ENCODE results near the gene SLFN11.
"Not testable (repeated sequence)": the region's sequence is repeated elsewhere in the genome, so short reads cannot be mapped to it uniquely, and the experiment has no call there.

SLFN11 gene

GRCh38 chr17:35352284-35352683, 21.1 kb downstream of the SLFN11 start:
- no peak for DNase-seq

DNA sequence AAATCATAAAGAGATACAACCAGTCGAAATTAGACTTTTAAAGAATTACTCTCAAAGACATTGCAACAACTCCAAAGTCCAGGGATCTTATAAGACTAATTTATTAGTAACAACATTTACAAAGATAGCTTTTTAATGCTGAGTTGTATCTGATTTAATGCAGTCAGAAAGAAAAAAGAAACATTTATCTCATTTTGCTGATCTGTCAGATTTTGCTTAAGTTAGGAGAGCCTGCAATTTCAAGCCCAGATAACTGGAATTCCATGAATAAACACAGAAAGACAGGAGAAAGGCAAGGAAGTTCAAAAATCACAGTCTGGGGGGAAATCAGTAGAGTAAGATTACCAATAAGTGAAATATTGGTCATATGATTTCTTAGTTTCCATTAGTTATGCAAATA, 22.9 kb downstream of the SLFN11 start:
- DNase-seq: no peak

GRCh38 chr17:35345926-35346771, 27.3 kb downstream of the SLFN11 start:
- no peak for DNase-seq

GRCh38 chr17:35345445-35345925, 27.9 kb downstream of the SLFN11 start:
- DNase-seq: no peak

DNA sequence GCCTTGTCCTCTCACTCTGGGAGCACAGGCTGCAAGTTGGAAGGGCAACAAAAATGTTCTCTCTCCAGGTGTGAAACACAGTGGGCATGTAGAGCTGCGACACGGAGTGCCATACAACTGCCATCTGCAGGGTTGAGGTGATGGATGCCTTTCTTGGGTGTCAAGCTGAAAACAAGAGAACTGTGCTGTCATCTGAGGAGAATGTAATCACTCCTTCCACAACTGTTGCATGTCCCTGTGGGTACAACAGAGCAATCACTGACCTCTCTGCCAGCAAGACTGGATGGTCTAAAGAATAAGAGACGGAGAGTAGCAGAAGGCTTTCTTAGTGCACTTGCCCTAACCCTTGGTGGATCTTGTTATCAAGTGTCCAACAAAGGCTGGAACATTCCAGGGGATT, 29.2 kb downstream of the SLFN11 start:
- no peak for DNase-seq

GRCh38 chr17:35342276-35342675, 31.1 kb downstream of the SLFN11 start:
- no peak for DNase-seq

DNA sequence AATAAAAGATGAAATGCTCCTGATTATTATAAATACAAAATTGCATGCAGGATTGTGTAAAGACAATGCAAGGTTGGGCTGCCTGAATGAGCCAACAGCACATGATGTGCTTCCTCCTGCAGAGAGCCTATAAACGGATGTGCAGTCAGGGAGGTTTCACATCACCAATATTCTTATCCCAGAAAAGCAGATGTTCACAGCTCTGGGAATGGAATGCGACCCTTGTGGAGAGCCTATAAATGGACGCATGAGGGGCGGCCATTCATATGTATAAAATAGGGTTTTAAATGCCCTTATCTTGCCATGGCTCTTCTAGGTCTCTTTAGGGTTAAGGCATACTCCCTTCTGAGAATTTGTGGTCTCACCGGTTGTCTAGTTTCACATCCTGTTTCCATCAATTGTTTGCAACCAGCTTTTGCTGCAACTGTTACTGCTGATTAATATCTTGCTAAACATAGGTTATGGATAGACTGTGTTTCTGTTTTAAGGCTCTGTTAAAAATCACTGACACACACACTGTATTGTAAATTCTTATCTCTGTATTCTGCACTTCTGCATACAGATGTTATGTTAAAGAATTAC, 31.9 kb downstream of the SLFN11 start:
- DNase-seq: no peak

DNA sequence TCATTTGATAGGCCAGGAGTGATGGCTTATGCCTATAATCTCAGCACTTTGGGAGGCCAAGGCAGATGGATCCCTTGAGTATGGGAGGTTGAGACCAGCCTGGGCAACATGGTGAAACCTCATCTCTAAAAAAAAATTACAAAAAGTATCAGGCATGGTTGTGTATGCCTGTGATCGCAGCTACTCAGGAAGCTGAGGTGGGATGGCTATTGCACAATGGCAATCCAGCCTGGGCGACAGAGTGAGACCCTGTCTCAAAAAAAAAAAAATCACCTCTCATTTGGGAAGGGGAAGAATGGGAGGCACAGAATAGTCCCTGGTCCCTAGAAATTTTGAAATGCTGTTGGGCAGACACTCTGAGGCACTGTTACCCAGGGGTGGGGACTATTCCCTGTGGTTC, 35.2 kb downstream of the SLFN11 start:
- no peak for DNase-seq

- no peak for DNase-seq
These were observed 36.1 kb downstream of the SLFN11 start for GRCh38 chr17:35337364-35337763.

- not testable (repeated sequence) for DNase-seq
These were observed 39.8 kb downstream of the SLFN11 start for GRCh38 chr17:35333578-35333977.

DNA sequence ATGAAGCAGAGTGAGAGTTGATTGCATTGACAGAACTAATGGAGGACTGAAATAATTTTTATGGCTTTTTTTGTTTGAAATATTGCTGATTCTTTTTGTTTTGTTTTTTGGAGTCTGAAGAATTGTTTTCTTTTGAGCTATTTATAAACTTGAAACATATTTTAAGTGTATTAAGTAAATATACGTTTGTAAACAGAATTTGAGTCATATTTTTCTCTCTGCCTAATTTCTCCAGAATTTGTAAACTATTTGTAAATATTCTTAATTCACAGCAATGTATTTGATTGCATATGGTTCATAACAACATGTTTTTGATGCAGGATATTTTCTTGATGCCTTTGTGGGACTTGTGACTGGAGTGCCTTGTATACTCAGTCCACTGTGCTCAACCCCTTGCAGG, 50.7 kb downstream of the SLFN11 start:
- DNase-seq: no peak

DNA sequence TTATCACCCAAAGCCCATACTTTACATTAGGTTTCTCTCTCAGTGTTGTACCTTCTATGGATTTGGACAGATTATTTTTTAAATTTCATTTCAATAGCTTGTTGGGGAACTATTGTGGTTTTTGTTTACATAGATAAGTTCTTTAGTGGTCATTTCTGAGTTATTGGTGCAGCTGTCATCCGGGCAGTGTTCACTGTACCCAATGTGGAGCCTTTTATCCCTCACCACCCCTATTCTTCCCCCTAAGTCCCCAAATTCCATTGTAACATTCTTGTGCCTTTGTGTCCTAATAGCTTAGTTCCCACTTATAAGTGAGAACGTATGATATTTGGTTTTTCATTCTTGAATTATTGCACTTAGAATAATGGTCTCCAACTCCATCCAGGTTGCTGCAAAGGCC, 57.5 kb downstream of the SLFN11 start:
- DNase-seq: no peak

- DNase-seq: no peak
These were observed 58.1 kb downstream of the SLFN11 start for GRCh38 chr17:35315283-35315682.

- no peak for DNase-seq
These were observed 58.8 kb downstream of the SLFN11 start for GRCh38 chr17:35314415-35315216.

GRCh38 chr17:35313875-35314409, 59.5 kb downstream of the SLFN11 start:
- no peak for DNase-seq

- no peak for DNase-seq
These were observed 60.4 kb downstream of the SLFN11 start for GRCh38 chr17:35312790-35313711.

DNA sequence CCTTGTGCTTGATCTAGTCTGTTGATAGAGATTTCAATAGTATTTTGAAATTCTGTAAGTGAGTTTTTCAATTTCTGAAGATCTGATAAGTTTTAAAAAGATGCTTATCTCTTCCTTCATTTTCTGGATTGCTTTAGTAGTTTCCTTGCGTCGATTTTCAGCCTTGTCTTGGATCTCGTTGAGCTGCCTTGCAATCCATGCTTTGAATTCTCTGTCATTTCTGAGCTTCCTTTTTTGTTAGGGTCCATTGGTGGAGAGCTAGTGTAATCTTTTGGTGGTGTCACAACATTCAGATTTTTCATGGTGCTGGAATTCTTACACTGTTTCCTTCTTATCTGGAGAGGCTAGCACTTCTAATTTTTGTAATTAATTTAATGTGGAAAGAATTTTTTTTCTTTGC, 61.1 kb downstream of the SLFN11 start:
- DNase-seq: no peak

DNA sequence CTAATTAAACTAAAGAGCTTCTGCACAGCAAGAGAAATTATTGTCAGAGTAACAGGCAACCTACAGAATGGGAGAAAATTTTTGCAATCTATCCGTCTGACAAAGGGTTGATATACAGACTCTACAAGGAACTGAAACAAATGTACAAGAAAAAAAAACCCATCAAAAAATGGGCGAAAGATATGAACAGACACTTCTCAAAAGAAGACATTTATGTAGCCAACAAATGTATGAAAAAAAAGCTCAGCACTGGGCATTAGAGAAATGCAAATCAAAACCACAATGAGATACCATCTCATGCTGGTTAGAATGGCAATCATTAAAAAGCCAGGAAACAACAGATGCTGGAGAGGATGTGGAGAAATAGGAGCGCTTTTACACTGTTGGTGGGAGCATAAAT, 64.1 kb downstream of the SLFN11 start:
- not testable (repeated sequence) for DNase-seq

Measured in NCI-H524 treated with DMSO at 0.1 percent for 48 hours (cell line).